ENCODE data around the gene PIEZO2.

DNA sequence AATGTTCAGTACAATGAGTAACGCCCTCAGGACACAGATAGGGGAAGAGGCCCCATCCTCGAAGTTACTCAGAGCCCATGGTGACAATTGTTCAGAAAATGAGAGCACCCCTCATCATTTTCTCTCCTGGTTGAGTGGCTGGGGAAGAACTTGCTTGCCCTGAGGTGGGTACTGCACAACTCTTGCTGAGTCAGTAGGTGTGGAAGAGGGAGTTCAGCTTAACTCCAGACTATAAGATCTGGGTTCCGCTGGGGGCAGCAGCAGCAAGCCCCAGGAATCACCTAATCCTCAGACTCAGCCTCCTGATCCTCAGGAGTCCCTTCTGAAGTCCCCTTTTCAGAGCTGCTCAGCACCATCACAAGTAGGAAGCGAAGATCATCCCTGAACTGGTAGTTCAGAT, 123.7 kb downstream of the PIEZO2 start:
- no peak for TF ChIP-seq POLR2A (IDR thresholded peaks at IDR 0.05; ENCODE audit: low read depth, low read length)
- no peak for TF ChIP-seq POU2F2 (IDR thresholded peaks at IDR 0.05; ENCODE audit: low read depth, low read length)

Measured in GM12891 (cell line).